ENCODE results near the gene RGS17.
"Not testable (repeated sequence)": the region's sequence is repeated elsewhere in the genome, so short reads cannot be mapped to it uniquely, and the experiment has no call there.

RGS17 gene

GRCh38 chr6:153131037-153131981 lies at the start of gene RGS17:
Gene RGS17 (minus strand): TSS chr6:153131282. CDS start chr6:153044018, 87,264 bp downstream.
- DNase-seq = peak; percentile 33

- DNase-seq = no peak
Observed at GRCh38 chr6:153172815-153173214, 41.7 kb upstream of the RGS17 start.

GRCh38 chr6:153170511-153170910 lies 39.4 kb upstream of the RGS17 start:
- DNase-seq = no peak

- no peak for DNase-seq
Observed at GRCh38 chr6:153167907-153168306, 36.8 kb upstream of the RGS17 start.

GRCh38 chr6:153167061-153167891 lies 36.2 kb upstream of the RGS17 start:
- no peak for DNase-seq

- DNase-seq = no peak
Observed at GRCh38 chr6:153162646-153163045, 31.6 kb upstream of the RGS17 start.

GRCh38 chr6:153162172-153162571 lies 31.1 kb upstream of the RGS17 start:
- no peak for DNase-seq

GRCh38 chr6:153160221-153160620 lies 29.1 kb upstream of the RGS17 start:
- DNase-seq = no peak

- no peak for DNase-seq
Observed at GRCh38 chr6:153150752-153151440, 19.8 kb upstream of the RGS17 start.

GRCh38 chr6:153150371-153150751 lies 19.3 kb upstream of the RGS17 start:
- no peak for DNase-seq

GRCh38 chr6:153149891-153150290 lies 18.8 kb upstream of the RGS17 start:
- DNase-seq = no peak

GRCh38 chr6:153146413-153146812 lies 15.3 kb upstream of the RGS17 start:
- no peak for DNase-seq

- DNase-seq = no peak
Observed at GRCh38 chr6:153145591-153145990, 14.5 kb upstream of the RGS17 start.

- DNase-seq = no peak
Observed at GRCh38 chr6:153143200-153143599, 12.1 kb upstream of the RGS17 start.

GRCh38 chr6:153140299-153140698 lies 9.2 kb upstream of the RGS17 start:
- no peak for DNase-seq

- no peak for DNase-seq
Observed at GRCh38 chr6:153138930-153139329, 7.8 kb upstream of the RGS17 start.

GRCh38 chr6:153135681-153136080 lies 4.6 kb upstream of the RGS17 start:
- no peak for DNase-seq

- not testable (repeated sequence) for DNase-seq
Observed at GRCh38 chr6:153133667-153134066, 2.6 kb upstream of the RGS17 start.

- DNase-seq = no peak
Observed at GRCh38 chr6:153130515-153131036, 506 bp downstream of the RGS17 start.

- no peak for DNase-seq
Observed at GRCh38 chr6:153129873-153130514, 1.1 kb downstream of the RGS17 start.

GRCh38 chr6:153126218-153126617 lies 4.9 kb downstream of the RGS17 start:
- DNase-seq = no peak

- DNase-seq = no peak
Observed at GRCh38 chr6:153125032-153125431, 6.0 kb downstream of the RGS17 start.

All from activated CD4-positive, alpha-beta T cell treated with anti-CD3 and anti-CD28 coated beads, Interleukin-10, Interleukin-2, amounts not matched to agents 100 ng/mL and 50 ng/mL, durations not matched to agents 16 hours and 8 hours (primary cell).